ENCODE measurements around the gene RPP40. TPM values are rescaled to one million over a fixed set of nuclear protein-coding genes. Genes with fewer than 3 reads are reported as not detected.

RPP40 gene
- total and polyA plus RNA-seq, 8 donors, result 3.3 to 7.3 (median 4.9) TPM; not detected in 2

- H3K4me3 ChIP-seq, result no peak overlapping the region
These were observed 27.3 kb upstream of the RPP40 start for GRCh38 chr6:5031150-5031549.

GRCh38 chr6:5030596-5031136 is 26.8 kb upstream of the RPP40 start:
- TF ChIP-seq POLR2A (IDR thresholded peaks at IDR 0.05), result no peak
- peak in 1 of 3 donors; percentile 21 for TF ChIP-seq POLR2AphosphoS5 (IDR thresholded peaks at IDR 0.05)
- no peak for TF ChIP-seq EP300 (IDR thresholded peaks at IDR 0.05)
- TF ChIP-seq CTCF (IDR thresholded peaks at IDR 0.05), result peak in 4 of 7 experiments; percentile 27 to 57 (median 47)
- Histone ChIP-seq H3K27ac (no peak overlapping the region), H3K4me3 (no peak overlapping the region), H3K9me3 (no peaks in the 10 kb centered on the region), H3K36me3 (no peaks in the 10 kb centered on the region), H3K27me3 (no peaks in the 10 kb centered on the region), H3K4me1 (peaks cover 0 to 14% (median 10%) of the 10 kb centered on the region in 4 donors)
- peak; percentile 75 to 89 for DNase-seq
- 28 to 34% (median 32%) methylated on average over 13 of the region's 13 CpGs for WGBS, 5 donors
- intact Hi-C loops (cut with DNase I; ENCODE audit: low total_unique reads), result no loop called here

More at GRCh38 chr6:5031150-5031549, 27.3 kb upstream of the RPP40 start:
- Histone ChIP-seq H3K4me1 (peaks cover 0 to 11% (median 7%) of the 10 kb centered on the region in 4 donors), H3K9me3 (no peaks in the 10 kb centered on the region), H3K27ac (no peak overlapping the region), H3K27me3 (no peaks in the 10 kb centered on the region), H3K36me3 (no peaks in the 10 kb centered on the region)
- TF ChIP-seq CTCF (IDR thresholded peaks at IDR 0.05) (no peak), POLR2AphosphoS5 (IDR thresholded peaks at IDR 0.05) (no peak), POLR2A (IDR thresholded peaks at IDR 0.05) (no peak), EP300 (IDR thresholded peaks at IDR 0.05) (no peak)
- DNase-seq, result no peak
- WGBS, 5 donors, result 93 to 99% (median 98%) methylated on average over 6 of the region's 6 CpGs
- intact Hi-C loops (cut with DNase I; ENCODE audit: low total_unique reads), result no loop called here

GRCh38 chr6:5029609-5030008 is 25.8 kb upstream of the RPP40 start:
- intact Hi-C loops (cut with DNase I; ENCODE audit: low total_unique reads), result no loop called here
- Histone ChIP-seq H3K4me3 (no peak overlapping the region), H3K36me3 (no peaks in the 10 kb centered on the region), H3K4me1 (peaks cover 0 to 19% (median 14%) of the 10 kb centered on the region in 4 donors), H3K27me3 (no peaks in the 10 kb centered on the region), H3K27ac (no peak overlapping the region), H3K9me3 (no peaks in the 10 kb centered on the region)
- no peak for TF ChIP-seq EP300 (IDR thresholded peaks at IDR 0.05)
- TF ChIP-seq POLR2AphosphoS5 (IDR thresholded peaks at IDR 0.05), result no peak
- TF ChIP-seq POLR2A (IDR thresholded peaks at IDR 0.05), result no peak
- no peak for TF ChIP-seq CTCF (IDR thresholded peaks at IDR 0.05)
- WGBS, 5 donors, result 92 to 98% (median 96%) methylated on average over 5 of the region's 5 CpGs
- DNase-seq, result no peak

GRCh38 chr6:5028921-5029320 is 25.1 kb upstream of the RPP40 start:
- no peak for DNase-seq
- no peaks in the 10 kb centered on the region for H3K36me3 ChIP-seq
- H3K27me3 ChIP-seq, result no peaks in the 10 kb centered on the region
- no peaks in the 10 kb centered on the region for H3K9me3 ChIP-seq
- H3K4me1 ChIP-seq, result peaks cover 0 to 19% (median 14%) of the 10 kb centered on the region in 4 donors
- WGBS, 5 donors, result 80 to 89% (median 87%) methylated on average over 5 of the region's 5 CpGs
- no peak for TF ChIP-seq POLR2AphosphoS5 (IDR thresholded peaks at IDR 0.05)
- TF ChIP-seq CTCF (IDR thresholded peaks at IDR 0.05), result no peak
- TF ChIP-seq POLR2A (IDR thresholded peaks at IDR 0.05), result no peak
- no peak for TF ChIP-seq EP300 (IDR thresholded peaks at IDR 0.05)
- H3K4me3 ChIP-seq, result no peak overlapping the region
- intact Hi-C loops (cut with DNase I; ENCODE audit: low total_unique reads), result no loop called here
- no peak overlapping the region for H3K27ac ChIP-seq

Measured in stomach (tissue), 9 donors.